ENCODE results near the gene OTOGL.
"Not testable (repeated sequence)": the region's sequence is repeated elsewhere in the genome, so short reads cannot be mapped to it uniquely, and the experiment has no call there.

OTOGL gene, protein sequence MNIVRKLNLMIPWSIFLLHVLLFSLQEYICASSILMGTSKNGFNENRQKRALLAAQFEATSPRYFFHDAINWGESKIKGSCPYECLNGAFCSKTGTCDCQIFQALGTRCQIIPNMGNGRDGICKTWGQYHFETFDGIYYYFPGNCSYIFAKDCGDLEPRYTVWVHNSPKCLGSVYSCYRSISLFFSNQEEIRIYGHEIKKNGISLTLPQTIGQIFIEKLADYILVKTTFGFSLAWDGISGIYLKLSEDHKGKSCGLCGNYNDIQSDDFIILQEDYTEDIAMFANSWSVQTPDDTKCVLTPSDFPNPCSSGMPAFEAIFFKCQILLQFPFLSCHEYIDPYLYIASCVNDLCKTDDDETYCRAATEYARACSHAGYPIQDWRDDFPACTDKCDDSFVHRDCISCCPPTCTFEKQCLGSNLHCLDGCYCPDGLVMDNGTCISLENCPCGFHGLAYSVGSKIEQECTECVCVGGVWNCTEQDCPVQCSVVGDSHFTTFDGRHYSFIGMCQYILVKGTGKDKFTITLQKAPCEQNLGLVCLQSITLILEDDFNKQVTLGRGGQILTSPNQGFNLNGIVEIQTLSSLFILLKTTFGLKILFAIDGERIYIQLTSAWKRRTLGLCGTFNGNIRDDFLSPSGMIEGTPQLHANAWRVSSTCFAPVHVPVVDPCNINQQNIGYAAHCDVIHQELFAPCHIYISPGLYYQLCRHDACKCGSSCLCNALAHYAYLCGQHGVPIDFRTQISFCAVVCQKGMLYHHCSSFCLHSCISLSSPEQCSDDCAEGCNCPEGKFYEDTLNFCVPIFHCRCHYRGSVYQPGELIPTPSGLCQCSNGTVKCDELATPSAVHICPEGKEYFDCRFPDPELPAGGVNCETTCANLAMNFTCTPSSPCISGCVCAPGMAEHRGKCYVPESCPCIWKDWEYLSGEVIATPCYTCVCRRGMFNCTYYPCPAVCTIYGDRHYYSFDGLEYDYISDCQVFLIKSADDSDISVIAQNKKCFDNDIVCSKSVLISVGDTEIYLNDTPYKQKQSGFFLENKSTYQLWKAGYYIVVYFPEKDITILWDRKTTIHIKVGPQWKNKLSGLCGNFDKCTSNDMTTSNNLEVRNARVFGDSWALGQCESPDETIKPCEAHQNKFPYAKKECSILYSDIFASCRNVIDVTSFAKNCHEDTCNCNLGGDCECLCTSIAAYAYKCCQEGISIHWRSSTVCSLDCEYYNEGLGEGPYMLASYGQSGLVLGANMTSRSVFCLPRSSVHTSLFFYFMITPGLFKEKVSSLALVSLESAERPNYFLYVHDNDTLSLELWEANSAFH (N-terminal part only)

DNA sequence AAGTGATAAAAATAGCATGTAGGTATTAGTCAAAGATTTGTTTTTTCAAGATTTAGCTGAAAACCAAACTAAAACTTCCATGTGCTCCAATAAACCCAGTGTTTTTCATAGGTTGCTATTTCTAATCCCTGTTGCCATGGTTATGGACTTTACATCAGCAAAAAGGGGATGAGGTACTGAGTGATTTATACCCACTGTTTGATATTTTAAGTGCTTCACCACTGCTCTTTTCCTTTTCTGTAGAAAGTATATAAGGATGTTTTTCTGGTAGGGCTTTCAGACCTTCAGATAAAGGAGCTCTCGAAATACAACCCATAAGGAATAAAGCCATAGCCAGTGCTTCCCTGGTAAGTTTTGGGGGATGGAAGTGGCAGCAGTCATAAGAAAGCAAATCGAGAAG, at the start of gene OTOGL:
OTOGL (plus strand) TSS at position 279 of the 400 bp plus-strand sequence. CDS start 109,895 bp downstream, outside the sequence.
- in situ Hi-C loops (cut with MboI; ENCODE audit: low sequenced_read_pairs) = no loop called here

DNA sequence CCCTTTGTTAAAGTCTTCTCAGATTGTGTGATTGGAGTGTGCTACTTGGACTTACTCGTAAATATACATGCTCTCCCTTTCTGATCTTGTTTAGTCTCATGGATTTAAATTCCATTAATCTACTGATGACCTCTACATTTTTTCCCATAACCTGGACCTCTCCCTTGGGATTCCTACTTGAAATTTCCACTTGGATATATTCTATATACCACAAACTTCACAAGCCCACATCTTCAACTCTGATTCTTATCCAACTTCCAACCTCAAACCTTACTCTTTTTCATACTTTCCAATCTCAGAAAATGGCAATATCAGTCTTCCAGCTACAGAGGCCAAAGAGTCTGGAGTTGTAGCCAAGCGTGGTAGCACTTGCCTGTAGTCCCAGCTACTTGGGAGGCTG, 49.1 kb upstream of the OTOGL start:
- in situ Hi-C loops (cut with MboI; ENCODE audit: low sequenced_read_pairs) = no loop called here

DNA sequence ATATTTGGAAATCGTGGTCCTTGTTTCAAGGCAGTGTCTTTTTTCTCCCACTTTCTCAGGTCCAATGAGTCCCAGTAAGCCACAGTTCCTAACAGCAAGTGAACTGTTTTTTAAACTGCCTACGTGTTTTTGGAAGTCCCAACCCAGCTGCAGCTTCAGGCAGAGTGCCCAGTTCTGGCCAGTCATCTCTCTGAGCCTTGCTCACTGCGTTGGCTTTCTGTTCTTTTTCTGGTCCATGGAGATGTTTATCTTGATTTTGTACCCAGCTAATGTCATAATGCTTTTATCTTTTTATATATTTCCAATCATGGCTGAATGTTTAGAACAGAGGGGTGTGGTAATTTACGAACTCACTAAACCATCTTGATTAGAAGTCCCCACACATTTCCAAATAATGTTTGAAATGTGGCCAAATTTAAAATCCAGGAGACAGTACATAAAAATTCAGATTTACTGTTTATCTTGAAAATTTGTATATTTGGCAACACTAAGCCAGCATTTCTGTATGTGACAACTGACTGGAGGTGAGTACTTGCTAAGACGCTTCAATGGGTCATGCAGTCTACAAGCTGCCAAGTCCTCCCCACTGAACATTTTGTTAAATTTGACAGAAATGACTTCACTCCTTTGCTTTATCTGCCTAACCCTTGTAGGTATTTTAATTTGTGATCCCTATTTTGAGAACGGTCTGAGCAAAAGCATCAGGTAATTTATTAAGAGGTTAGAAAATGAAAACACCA, 46.1 kb upstream of the OTOGL start:
- in situ Hi-C loops (cut with MboI; ENCODE audit: low sequenced_read_pairs) = no loop called here

DNA sequence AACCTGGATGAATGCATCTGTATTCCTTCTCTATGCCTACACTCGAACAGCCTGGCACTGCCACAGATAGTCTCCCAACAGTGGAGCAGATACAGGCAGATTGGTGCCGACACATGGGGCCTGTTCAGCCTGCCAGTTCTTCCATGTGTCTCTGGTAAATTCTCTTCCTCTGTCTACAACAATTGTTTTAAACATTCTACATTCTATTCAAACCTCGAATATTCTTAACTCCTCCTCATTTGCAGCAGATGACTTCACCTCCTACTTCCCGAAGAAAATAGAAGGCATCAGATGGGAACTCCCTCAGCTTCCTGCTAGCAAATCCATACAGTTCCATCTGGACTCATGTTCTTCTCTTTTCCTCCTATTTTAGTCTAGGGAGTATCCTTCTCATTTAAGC, 43.1 kb upstream of the OTOGL start:
- in situ Hi-C loops (cut with MboI; ENCODE audit: low sequenced_read_pairs) = no loop called here

DNA sequence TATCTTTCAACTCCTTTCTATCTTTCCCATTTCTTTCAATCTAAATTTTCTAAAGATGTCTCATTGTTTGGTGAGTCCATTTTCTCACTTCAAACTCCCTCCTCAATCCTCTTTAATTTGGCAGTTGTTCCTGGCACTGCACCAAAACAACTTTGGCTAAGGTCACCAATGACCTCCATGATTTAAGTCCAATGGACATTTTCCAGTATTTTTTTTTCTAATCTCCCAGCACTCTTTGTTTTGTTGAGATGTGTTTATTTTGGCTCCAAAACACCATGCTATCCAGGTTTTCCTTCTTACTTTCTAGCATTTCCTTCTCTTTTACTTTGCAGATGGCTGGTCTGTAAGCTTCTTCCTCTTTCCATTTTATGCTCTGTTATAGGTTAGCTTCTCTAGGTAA, 42.5 kb upstream of the OTOGL start:
- in situ Hi-C loops (cut with MboI; ENCODE audit: low sequenced_read_pairs) = no loop called here

DNA sequence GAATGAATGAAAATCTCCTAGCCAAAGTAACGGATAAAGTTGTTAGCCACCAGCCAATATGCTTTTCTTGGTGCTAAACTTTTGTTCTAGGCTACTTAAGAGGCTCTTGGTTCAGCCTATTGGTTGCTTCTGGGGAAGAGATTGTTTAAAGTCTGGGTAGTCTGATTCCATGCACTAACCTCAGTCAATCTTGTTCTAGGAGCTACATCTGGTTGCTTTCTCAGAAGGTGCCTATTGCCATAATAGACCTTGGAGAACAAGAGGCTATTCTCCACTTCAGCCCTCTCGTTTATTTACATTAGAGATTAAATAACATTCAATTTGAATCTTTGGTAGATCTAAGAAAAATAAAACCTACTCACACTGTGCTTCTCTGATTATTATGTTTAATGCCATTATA, 40.8 kb upstream of the OTOGL start:
- in situ Hi-C loops (cut with MboI; ENCODE audit: low sequenced_read_pairs) = no loop called here

DNA sequence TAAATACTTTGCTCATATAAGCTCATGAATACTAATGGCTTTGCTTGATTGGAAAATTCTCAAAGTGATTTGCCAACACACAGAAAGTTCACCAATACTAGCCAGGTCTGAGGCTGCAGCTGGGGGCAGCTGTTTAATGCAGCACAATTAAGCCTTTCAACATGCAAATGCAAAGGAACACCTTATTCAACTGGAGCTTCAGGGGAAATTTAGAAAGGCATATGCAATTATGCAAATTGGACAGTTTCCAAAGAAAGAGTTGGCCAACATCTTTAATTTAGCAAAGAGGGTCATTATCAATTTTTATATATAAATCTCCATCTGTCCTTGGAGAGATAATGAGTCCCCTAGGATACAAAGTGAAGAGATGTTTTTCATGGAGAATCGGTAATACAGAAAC, 40.2 kb upstream of the OTOGL start:
- in situ Hi-C loops (cut with MboI; ENCODE audit: low sequenced_read_pairs) = no loop called here

DNA sequence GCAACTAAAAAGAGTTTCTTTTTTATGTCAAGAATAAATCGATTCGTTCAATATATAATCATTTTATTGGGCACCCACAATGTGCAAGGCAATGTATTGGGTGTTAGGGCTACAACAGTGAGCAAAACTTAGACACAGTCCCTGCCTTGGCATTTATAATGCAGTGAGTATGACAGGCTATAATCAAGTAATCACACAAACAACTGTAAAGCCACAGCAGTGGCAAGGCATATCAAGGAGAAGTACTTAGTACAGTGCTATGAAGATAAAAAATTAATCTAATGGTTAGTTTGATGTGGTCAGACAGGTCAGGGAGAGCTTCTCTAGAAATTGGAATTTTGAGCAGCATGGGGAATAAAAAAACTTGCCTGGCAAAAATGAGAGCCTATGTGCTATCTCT, 39.5 kb upstream of the OTOGL start:
- in situ Hi-C loops (cut with MboI; ENCODE audit: low sequenced_read_pairs) = no loop called here

DNA sequence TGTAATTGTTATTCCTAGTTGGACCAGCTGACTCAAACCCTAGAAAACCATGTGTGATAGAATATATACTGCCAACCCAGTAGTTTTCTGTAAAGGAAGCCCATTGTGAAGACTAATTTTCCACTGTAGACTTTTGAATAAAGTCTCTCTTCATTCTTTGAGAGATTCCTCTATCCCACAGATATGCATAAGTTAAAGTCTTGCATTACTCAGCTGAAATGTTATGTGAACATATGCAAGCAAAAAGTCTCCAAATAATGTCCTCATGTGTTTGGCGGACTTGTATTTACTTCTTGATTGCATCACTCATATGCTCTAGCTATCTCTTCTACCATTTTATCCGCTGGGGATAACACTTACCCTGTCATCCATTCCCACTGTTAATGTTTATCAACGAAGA, 35.1 kb upstream of the OTOGL start:
- in situ Hi-C loops (cut with MboI; ENCODE audit: low sequenced_read_pairs) = no loop called here

DNA sequence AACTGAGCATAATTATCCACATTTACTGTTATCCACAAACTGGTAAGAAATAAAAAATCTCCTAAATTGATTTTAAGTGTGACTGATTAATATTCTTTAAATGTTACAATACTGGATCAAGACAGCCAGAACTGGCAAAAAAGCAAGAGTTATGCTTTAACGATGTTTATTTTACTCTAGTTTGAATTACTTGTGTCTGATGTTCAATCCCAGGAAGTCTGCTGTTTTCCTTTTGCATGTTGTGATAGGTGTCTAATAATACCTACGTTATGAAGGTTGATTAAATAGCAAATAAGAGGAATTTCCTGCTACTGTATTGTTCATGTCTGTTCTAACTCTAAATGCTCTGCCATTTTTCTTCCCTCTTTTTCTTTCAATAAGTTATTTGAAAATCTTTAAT, 34.4 kb upstream of the OTOGL start:
- in situ Hi-C loops (cut with MboI; ENCODE audit: low sequenced_read_pairs) = no loop called here

DNA sequence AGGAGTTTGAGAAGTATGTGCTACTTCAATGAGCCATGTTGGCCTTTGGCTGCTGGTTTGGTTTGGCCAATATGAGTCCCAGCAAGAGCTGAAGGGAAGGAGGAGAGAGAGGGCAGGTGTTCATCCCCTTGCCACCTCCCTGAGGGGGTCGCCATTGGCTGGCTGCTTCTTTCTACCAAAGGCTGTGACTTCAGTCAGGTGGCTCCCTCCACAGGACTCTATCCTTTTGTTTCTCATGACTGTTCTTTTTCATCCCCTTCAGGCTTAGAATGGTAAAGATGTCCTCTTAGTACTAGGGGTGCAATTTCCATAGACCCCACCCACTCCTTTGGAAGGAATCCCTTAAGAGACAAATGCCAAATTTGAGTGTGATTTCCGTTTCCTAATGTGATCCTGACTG, 31.2 kb upstream of the OTOGL start:
- in situ Hi-C loops (cut with MboI; ENCODE audit: low sequenced_read_pairs) = no loop called here

DNA sequence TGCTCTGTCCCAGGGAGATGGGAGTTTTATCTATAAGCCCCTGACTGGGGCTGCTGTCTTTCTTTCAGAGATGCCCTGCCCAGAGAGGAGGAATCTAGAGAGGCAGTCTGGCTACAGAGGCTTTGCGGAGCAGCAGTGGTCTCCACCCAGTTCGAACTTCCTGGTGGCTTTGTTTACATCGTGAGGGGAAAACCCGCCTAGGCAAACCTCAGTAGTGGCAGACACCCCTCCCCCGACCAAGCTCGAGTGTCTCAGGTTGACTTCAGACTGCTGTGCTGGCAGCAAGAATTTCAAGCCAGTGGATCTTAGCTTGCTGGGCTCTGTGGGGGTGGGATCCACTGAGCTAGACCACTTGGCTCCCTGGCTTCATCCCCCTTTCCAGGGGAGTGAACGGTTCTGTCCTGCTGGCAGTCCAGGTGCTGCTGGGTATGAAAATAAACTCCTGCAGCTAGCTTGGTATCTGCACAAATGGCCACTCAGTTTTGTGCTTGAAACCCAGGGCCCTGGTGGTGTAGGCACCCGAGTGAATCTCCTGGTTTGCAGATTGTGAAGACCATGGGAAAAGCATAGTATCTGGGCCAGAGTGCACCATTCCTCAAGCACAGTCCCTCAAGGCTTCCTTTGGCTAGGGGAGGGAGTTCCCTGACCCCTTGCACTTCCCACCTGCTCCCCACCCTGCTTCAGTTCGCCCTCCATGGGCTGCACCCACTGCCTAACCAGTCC, 15.3 kb upstream of the OTOGL start:
- in situ Hi-C loops (cut with MboI; ENCODE audit: low sequenced_read_pairs) = not testable (repeated sequence)

DNA sequence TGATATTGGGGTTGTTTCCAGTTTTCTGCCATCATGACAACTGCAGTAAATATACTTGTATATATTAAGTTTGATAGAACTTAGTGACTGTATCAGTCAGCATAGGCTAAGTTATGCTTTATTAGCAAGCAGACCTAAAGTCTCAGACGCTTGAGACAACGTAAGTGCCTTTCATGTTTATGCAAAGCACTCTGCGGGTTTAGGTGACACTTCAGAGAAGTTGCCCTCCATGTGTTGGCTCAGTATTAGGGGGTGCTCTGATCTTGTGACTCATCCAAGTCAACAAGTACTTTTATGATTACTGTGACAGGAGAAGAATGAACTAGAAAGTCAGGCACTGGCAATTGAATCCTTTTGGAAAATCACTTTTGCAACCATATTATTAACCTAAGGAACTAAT, 13.3 kb upstream of the OTOGL start:
- in situ Hi-C loops (cut with MboI; ENCODE audit: low sequenced_read_pairs) = no loop called here

DNA sequence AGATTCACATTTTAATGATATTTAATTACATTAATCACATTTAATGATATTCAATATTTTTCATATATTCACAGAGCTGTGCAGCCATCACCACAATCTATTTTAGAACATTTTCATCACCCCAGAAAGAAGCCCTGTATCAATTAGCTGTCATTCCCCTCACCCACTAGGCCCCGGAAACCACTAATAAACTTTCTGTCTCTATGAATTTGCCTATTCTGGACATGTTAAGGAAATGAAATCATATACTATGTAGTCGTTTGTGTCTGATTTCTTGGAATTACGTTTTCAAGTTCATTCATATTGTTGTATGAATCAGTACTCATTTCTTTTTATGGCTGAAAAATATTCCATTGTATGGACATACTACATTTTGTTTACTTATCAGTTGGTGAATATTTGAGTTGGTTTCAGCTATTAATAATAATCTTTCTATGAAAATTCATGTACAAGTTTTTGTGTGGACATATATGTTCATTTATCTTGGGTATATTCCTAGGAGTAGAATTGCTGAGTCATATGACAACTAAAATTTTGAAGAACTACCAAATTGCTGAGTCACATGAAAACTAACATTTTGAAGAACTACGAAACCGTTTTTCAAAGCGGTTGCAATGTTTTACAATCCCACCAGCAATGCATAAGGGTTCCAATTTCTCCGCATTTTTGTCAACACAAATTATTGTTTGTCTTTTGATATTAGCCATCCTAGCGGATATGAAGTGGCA, 11.7 kb upstream of the OTOGL start:
- in situ Hi-C loops (cut with MboI; ENCODE audit: low sequenced_read_pairs) = no loop called here

DNA sequence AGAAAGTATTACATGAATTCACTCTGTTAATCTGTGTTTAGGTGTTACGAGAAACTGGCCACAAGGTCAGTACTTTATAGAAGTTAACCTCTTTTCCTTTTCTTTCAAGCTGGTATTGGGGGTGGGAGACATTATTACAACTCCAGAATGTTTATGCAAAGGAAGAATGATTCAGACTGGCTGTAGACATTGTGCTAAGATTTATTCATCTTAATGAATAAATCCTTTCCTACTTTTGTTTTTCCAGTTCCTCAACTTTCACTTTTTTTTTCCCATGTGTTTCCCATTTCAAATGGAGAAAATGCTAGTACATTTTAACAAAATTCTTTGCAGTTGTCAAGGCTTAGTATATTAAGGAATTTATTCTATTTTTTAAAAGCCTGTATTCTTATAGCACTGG, 1.3 kb downstream of the OTOGL start:
- in situ Hi-C loops (cut with MboI; ENCODE audit: low sequenced_read_pairs) = no loop called here

DNA sequence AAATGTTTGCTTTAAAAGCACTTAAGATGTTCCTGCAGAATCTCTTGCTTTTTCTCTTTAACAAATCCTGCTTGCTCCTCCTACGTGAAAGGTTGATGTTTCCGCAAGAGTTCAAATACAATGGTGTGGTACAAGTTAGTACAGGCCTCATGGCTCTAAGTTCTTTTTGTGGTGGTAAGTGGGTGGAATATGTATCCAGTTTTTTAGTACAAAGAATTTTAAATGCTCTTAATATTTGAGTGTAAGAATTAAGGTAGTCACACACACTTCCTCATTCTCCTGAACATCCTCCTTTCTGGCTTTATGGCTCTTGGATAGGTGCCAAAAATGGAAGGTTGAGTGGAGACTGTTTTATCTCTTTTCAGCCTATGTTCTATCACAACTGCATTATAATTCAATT, 1.8 kb downstream of the OTOGL start:
- in situ Hi-C loops (cut with MboI; ENCODE audit: low sequenced_read_pairs) = no loop called here

DNA sequence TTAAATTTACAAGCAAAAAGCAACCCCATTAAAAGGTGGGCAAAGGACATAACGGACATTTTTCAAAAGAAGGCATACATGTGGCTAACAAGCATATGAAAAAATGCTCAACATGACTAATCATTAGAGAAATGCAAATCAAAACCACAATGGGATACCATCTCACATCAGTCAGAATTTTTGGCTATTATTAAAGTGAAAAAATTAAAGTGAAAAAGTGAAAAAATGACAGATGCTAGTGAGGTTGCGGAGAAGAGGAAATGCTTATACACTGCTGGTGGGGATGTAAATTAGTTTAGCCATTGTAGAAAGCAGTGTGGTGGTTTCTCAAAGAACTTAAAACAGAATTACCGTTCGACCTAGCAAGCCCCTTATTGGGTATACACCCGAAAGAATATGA, 7.9 kb downstream of the OTOGL start:
- in situ Hi-C loops (cut with MboI; ENCODE audit: low sequenced_read_pairs) = no loop called here

DNA sequence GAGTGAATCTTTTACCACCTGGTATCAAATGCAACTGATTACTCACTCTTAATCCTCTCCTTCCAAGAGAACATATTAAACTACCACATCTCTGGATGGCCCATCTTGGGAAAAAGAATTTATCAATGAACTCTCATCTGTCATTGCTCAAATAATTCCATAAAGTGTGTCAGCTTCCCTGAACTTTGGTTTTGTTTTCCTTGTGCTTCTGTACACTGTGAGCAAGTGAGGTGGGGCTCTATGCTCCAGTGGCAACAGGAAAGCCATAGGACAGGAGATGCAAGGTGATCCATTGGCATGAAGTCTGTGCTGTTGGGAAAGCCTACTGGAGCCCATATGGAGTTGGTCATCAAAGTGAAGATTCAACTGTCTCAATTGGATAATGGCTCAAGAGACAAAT, 17.4 kb downstream of the OTOGL start:
- in situ Hi-C loops (cut with MboI; ENCODE audit: low sequenced_read_pairs) = no loop called here
